ENCODE measurements around the gene INPP4B. TPM values are rescaled to one million over a fixed set of nuclear protein-coding genes. Genes with fewer than 3 reads are reported as not detected.
"Not testable (repeated sequence)": the region's sequence is repeated elsewhere in the genome, so short reads cannot be mapped to it uniquely, and the experiment has no call there.

INPP4B gene
- total RNA-seq, 1 donor = 46.9 TPM

DNA sequence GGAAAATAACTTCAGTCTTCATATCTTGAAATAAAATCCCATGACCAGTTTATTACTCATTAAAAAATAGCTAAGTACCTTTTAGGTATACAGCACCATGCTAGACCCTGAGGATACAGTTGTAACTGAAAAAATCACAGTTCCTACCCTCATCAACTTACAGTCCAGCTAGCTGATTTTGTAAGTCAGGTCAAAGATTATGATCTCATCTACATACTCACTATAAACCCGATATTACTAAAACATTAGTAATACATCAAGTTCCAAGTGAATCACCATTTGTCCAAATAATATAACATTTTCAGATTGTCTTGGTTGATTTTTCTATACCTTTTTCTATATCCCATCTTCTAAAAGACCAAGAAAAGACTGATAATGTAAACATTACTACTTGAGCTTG lies 333.9 kb downstream of the INPP4B start:
- no peaks in the 10 kb centered on the region for H3K4me1 ChIP-seq (ENCODE audit: insufficient read depth, low read length)
- no peaks in the 10 kb centered on the region for H3K27me3 ChIP-seq (ENCODE audit: insufficient read depth, low read length)
- H3K4me3 ChIP-seq (ENCODE audit: low read length) = no peak overlapping the region
- no peaks in the 10 kb centered on the region for H3K9me3 ChIP-seq (ENCODE audit: low read depth, low read length)

DNA sequence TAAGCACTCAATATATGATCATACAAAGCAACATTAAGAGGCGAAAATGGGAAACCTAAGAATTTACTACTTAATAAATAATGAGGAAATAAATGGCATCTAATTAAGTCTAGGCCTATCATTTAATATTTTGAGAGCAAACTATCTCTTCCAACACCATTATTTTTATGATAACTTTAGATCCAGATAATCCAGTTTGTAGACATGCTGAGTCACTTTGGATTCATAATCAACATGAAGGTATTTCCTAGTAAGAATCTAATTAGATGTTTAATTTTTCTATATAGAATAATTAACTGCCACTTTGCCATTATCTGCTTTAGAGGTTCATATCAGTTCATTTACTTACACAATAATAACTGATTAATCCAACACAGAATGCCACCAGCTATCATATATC lies 336.2 kb downstream of the INPP4B start:
- Histone ChIP-seq H3K4me1 (ENCODE audit: insufficient read depth, low read length) (no peaks in the 10 kb centered on the region), H3K4me3 (ENCODE audit: low read length) (no peak overlapping the region), H3K9me3 (ENCODE audit: low read depth, low read length) (no peaks in the 10 kb centered on the region), H3K27me3 (ENCODE audit: insufficient read depth, low read length) (no peaks in the 10 kb centered on the region)

GRCh38 chr4:142509381-142509780 lies 336.7 kb downstream of the INPP4B start:
- not testable (repeated sequence) for H3K27me3 ChIP-seq (ENCODE audit: insufficient read depth, low read length); H3K4me3 ChIP-seq (ENCODE audit: low read length); H3K9me3 ChIP-seq (ENCODE audit: low read depth, low read length); H3K4me1 ChIP-seq (ENCODE audit: insufficient read depth, low read length)

DNA sequence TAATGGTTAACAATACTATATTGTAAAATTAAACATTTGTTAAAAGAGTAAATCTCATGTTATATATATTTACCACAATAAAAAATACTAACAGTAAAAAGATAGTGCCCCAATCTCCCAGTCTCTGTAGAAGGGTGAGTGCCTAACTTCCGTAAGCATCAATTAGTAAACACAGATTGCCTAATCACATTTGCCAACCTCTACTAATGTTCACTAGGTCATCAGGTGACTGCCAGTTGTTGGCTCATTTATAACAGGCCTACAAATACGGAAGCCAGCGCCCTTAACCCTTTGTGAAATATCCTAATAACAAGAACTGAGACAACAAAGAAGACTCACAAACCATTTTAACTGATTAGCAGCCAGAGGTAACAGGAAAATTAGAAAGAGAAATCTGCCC lies 345.1 kb downstream of the INPP4B start:
- H3K9me3 ChIP-seq (ENCODE audit: low read depth, low read length) = no peaks in the 10 kb centered on the region
- H3K4me3 ChIP-seq (ENCODE audit: low read length) = no peak overlapping the region
- no peaks in the 10 kb centered on the region for H3K27me3 ChIP-seq (ENCODE audit: insufficient read depth, low read length)
- no peaks in the 10 kb centered on the region for H3K4me1 ChIP-seq (ENCODE audit: insufficient read depth, low read length)

- Histone ChIP-seq H3K27me3 (ENCODE audit: insufficient read depth, low read length) (no peaks in the 10 kb centered on the region), H3K9me3 (ENCODE audit: low read depth, low read length) (no peaks in the 10 kb centered on the region), H3K4me3 (ENCODE audit: low read length) (no peak overlapping the region), H3K4me1 (ENCODE audit: insufficient read depth, low read length) (no peaks in the 10 kb centered on the region)
Measured at GRCh38 chr4:142497606-142498005, 348.5 kb downstream of the INPP4B start.

GRCh38 chr4:142493255-142494110 lies 352.6 kb downstream of the INPP4B start:
- no peaks in the 10 kb centered on the region for H3K4me1 ChIP-seq (ENCODE audit: insufficient read depth, low read length)
- H3K27me3 ChIP-seq (ENCODE audit: insufficient read depth, low read length) = no peaks in the 10 kb centered on the region
- no peaks in the 10 kb centered on the region for H3K9me3 ChIP-seq (ENCODE audit: low read depth, low read length)
- no peak overlapping the region for H3K4me3 ChIP-seq (ENCODE audit: low read length)

GRCh38 chr4:142485452-142485851 lies 360.6 kb downstream of the INPP4B start:
- Histone ChIP-seq H3K4me3 (ENCODE audit: low read length) (no peak overlapping the region), H3K27me3 (ENCODE audit: insufficient read depth, low read length) (no peaks in the 10 kb centered on the region), H3K9me3 (ENCODE audit: low read depth, low read length) (no peaks in the 10 kb centered on the region), H3K4me1 (ENCODE audit: insufficient read depth, low read length) (peaks cover 10% of the 10 kb centered on the region)

- Histone ChIP-seq H3K27me3 (ENCODE audit: insufficient read depth, low read length) (no peaks in the 10 kb centered on the region), H3K4me1 (ENCODE audit: insufficient read depth, low read length) (peaks cover 6% of the 10 kb centered on the region), H3K4me3 (ENCODE audit: low read length) (no peak overlapping the region), H3K9me3 (ENCODE audit: low read depth, low read length) (no peaks in the 10 kb centered on the region)
Measured at GRCh38 chr4:142480244-142480643, 365.9 kb downstream of the INPP4B start.

- H3K4me3 ChIP-seq (ENCODE audit: low read length) = no peak overlapping the region
Measured at GRCh38 chr4:142475663-142476062, 370.4 kb downstream of the INPP4B start.

DNA sequence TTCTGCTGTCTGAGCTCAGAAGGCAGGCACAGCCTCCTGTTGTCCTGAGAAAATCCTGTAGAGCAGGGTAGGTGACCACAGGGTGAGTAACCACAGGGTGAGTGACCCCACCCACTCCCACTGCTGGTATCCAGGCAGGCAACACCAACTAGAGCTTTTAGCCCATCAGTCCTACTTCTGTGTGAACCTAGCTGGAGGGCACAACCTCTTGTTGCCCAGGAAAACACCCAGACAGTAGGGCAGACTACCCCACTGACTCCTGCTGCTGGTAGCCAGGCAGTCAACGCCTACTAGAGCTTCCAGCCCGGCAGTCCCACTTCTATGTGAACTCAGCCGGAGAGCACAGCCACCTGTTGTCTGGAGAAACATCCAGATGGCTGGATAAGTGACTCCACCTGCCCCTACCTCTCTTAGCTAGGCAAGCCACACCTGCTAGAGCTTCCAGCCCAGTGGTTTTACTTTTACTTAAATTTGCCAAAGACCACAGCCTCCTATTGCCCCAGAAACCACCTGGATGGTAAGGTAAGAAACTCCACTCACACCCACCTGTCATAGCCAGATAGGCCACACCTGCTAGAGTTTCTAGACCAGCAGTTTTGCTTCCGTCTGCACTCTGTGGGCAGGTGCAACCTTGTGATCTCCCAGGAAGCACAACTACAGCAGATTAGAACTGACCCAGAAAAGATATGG lies 371.6 kb downstream of the INPP4B start:
- no peak overlapping the region for H3K4me3 ChIP-seq (ENCODE audit: low read length)
- no peaks in the 10 kb centered on the region for H3K9me3 ChIP-seq (ENCODE audit: low read depth, low read length)
- no peaks in the 10 kb centered on the region for H3K4me1 ChIP-seq (ENCODE audit: insufficient read depth, low read length)
- H3K27me3 ChIP-seq (ENCODE audit: insufficient read depth, low read length) = no peaks in the 10 kb centered on the region

More at GRCh38 chr4:142475663-142476062, 370.4 kb downstream of the INPP4B start:
- Histone ChIP-seq H3K27me3 (ENCODE audit: insufficient read depth, low read length) (no peaks in the 10 kb centered on the region), H3K9me3 (ENCODE audit: low read depth, low read length) (no peaks in the 10 kb centered on the region), H3K4me1 (ENCODE audit: insufficient read depth, low read length) (no peaks in the 10 kb centered on the region)

DNA sequence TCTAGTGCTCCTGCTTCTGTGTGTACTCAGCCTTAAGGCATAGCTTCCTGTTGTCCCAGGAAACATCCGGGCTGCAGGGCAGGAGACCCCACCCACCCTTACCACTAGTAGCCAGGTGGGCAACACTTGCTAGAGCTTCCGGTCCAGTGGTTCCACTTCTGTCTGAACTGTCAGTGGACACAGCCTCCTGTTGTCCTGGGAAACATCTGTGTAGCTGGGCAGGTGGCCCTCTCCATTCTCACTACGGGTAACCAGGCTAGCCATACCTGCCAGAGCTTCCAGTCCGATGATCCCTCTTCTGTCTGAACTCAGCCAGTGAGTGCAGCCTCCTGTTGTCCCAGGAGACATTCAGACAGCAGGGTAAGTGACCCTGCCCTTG lies 372.2 kb downstream of the INPP4B start:
- H3K4me3 ChIP-seq (ENCODE audit: low read length) = no peak overlapping the region
- H3K27me3 ChIP-seq (ENCODE audit: insufficient read depth, low read length) = no peaks in the 10 kb centered on the region
- H3K4me1 ChIP-seq (ENCODE audit: insufficient read depth, low read length) = no peaks in the 10 kb centered on the region
- no peaks in the 10 kb centered on the region for H3K9me3 ChIP-seq (ENCODE audit: low read depth, low read length)

GRCh38 chr4:142473218-142473959 lies 372.7 kb downstream of the INPP4B start:
- Histone ChIP-seq H3K4me3 (ENCODE audit: low read length) (no peak overlapping the region), H3K4me1 (ENCODE audit: insufficient read depth, low read length) (no peaks in the 10 kb centered on the region), H3K27me3 (ENCODE audit: insufficient read depth, low read length) (no peaks in the 10 kb centered on the region), H3K9me3 (ENCODE audit: low read depth, low read length) (no peaks in the 10 kb centered on the region)

DNA sequence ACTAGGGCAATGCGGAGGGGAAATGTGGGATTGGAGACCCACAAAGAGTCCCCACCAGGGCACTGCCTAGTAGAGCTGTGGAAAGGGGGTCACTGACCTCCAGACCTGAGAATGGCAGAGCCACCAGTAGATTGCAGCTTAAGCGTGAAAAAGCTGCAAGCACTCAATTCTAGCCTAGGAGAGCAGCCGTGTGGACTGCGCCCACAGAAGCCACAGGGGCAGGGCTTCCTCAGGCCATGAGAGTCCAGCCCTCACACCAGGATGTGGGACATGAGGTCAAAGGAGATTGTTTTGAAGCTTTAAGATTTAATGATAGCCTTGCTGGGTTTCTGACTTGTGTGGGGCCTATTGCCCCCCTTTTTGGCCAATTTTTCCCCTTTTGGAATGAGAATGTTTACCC lies 379.0 kb downstream of the INPP4B start:
- Histone ChIP-seq H3K4me1 (ENCODE audit: insufficient read depth, low read length) (no peaks in the 10 kb centered on the region), H3K27me3 (ENCODE audit: insufficient read depth, low read length) (no peaks in the 10 kb centered on the region), H3K4me3 (ENCODE audit: low read length) (no peak overlapping the region), H3K9me3 (ENCODE audit: low read depth, low read length) (no peaks in the 10 kb centered on the region)

DNA sequence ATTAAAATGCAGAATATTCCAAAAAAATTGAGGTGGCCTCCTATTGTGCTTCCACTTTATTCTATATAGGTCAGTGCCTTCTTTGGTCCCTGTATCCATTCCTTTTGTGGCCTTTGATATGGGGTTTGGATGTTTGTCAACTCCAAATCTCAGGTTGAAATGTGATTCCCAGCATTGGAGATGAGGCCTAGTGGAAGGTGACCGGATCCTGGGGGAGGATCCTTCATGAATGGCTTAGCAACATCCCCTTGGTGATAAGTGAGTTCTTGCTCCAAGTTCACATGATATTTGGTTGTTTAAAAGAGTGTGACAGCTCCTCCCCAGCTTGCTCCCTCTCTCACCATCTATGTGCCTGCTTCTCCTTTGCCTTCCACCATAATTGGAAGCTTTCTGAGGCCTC lies 380.6 kb downstream of the INPP4B start:
- Histone ChIP-seq H3K4me1 (ENCODE audit: insufficient read depth, low read length) (no peaks in the 10 kb centered on the region), H3K27me3 (ENCODE audit: insufficient read depth, low read length) (no peaks in the 10 kb centered on the region), H3K4me3 (ENCODE audit: low read length) (no peak overlapping the region), H3K9me3 (ENCODE audit: low read depth, low read length) (no peaks in the 10 kb centered on the region)

GRCh38 chr4:142463206-142463605 lies 382.9 kb downstream of the INPP4B start:
- no peaks in the 10 kb centered on the region for H3K27me3 ChIP-seq (ENCODE audit: insufficient read depth, low read length)
- H3K4me3 ChIP-seq (ENCODE audit: low read length) = no peak overlapping the region
- no peaks in the 10 kb centered on the region for H3K4me1 ChIP-seq (ENCODE audit: insufficient read depth, low read length)
- no peaks in the 10 kb centered on the region for H3K9me3 ChIP-seq (ENCODE audit: low read depth, low read length)

Measured in mononuclear cell (primary cell).